Type B pancreatic cell (in vitro differentiated cells): ENCODE measurements around the gene GNB1. TPM values are rescaled to one million over a fixed set of nuclear protein-coding genes. Genes with fewer than 3 reads are reported as not detected.
"Not testable (repeated sequence)": the region's sequence is repeated elsewhere in the genome, so short reads cannot be mapped to it uniquely, and the experiment has no call there.

ENCODE experiments used
- DNase-seq: peaks from one replicate; pipeline ENCODE4 v3.0.0; 2021; ENCODE audit warnings: mixed read lengths; ENCODE audit not compliant: unreplicated experiment; ENCODE audit errors: extremely low spot score
- H3K27ac Mint-ChIP-seq: 2 replicates; pipeline ENCODE4 v1.8.0; 2021; ENCODE audit warnings: mild to moderate bottlenecking, mixed read lengths
- H3K27me3 Mint-ChIP-seq: 2 replicates; pipeline ENCODE4 v1.8.0; 2021; ENCODE audit warnings: mixed read lengths
- H3K36me3 Mint-ChIP-seq: 2 replicates; pipeline ENCODE4 v1.8.0; 2021; ENCODE audit warnings: mixed read lengths
- H3K4me1 Mint-ChIP-seq: one replicate; pipeline ENCODE4 v1.8.0; 2021; ENCODE audit warnings: mixed read lengths; ENCODE audit not compliant: unreplicated experiment
- H3K4me3 Mint-ChIP-seq: 2 replicates; pipeline ENCODE4 v1.8.0; 2021; ENCODE audit warnings: mild to moderate bottlenecking, mixed read lengths
- H3K9me3 Mint-ChIP-seq: 2 replicates; pipeline ENCODE4 v1.8.0; 2021; ENCODE audit warnings: mixed read lengths
- CTCF ChIP-seq: fragments of 200-600 bp; sonication (generic); conservative IDR thresholded peaks from 2 replicates; pipeline ENCODE4 v1.5.0; 2021; ENCODE audit warnings: antibody characterized with exemption, mild to moderate bottlenecking
- total RNA-seq: library from RNA; stranded (reverse); gene quantifications from 2 replicates; pipeline ENCODE4 v1.2.1, GENCODE V29; 2021; ENCODE audit warnings: low replicate concordance

GNB1 gene
- total RNA-seq, 1 donor from 2014 or later: 297 TPM

- Mint-ChIP-seq H3K9me3 (no peaks in the 10 kb centered on the region), H3K4me3 (no peak overlapping the region), H3K27ac (no peak overlapping the region), H3K27me3 (no peaks in the 10 kb centered on the region), H3K4me1 (no peaks in the 10 kb centered on the region), H3K36me3 (no peaks in the 10 kb centered on the region)
- no peak for TF ChIP-seq CTCF
- DNase-seq: no peak
These were observed 46.8 kb upstream of the GNB1 start for GRCh38 chr1:1937549-1938275.

DNA sequence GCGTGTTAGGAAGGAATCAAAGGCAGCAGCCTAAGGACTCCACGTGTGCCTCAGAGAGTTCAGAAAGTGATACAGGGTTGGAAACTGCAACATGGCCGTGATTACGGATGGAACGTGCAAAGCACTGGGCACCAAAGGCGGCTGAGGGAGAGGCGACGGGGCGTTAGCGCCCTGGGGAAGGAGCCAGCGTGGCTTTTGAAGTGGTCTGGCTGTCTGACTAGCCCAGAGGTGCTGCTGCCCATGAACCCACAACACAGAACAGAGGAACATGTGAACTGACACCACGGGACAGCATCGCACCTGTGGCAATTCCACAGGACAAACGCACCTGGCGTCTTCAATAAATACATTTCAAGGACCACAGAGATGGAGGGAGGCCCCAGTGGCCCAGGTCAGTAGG is 46.2 kb upstream of the GNB1 start:
- no peak overlapping the region for H3K27ac Mint-ChIP-seq
- H3K27me3 Mint-ChIP-seq: no peaks in the 10 kb centered on the region
- no peaks in the 10 kb centered on the region for H3K9me3 Mint-ChIP-seq
- no peaks in the 10 kb centered on the region for H3K36me3 Mint-ChIP-seq
- TF ChIP-seq CTCF: no peak
- no peak for DNase-seq
- H3K4me1 Mint-ChIP-seq: no peaks in the 10 kb centered on the region
- H3K4me3 Mint-ChIP-seq: no peak overlapping the region

DNA sequence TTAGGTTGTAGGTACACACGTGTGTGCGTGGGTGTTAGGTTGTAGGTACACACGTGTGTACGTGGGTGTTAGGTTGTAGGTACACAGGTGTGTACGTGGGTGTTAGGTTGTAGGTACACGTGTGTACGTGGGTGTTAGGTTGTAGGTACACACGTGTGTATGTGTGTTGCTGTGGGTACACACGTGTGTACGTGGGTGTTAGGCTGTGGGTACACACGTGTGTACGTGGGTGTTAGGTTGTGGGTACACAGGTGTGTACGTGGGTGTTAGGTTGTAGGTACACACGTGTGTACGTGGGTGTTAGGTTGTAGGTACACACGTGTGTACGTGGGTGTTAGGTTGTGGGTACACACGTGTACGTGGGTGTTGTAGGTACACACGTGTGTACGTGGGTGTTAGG is 44.0 kb upstream of the GNB1 start:
- H3K9me3 Mint-ChIP-seq: not testable (repeated sequence)

GRCh38 chr1:1929639-1930545 is 39.0 kb upstream of the GNB1 start:
- no peak overlapping the region for H3K27ac Mint-ChIP-seq
- peak; percentile 68 for DNase-seq
- no peaks in the 10 kb centered on the region for H3K36me3 Mint-ChIP-seq
- H3K9me3 Mint-ChIP-seq: no peaks in the 10 kb centered on the region
- H3K4me3 Mint-ChIP-seq: no peak overlapping the region
- H3K27me3 Mint-ChIP-seq: no peaks in the 10 kb centered on the region
- no peak for TF ChIP-seq CTCF
- H3K4me1 Mint-ChIP-seq: no peaks in the 10 kb centered on the region

More for the DNA sequence above, 44.0 kb upstream of the GNB1 start:
- not testable (repeated sequence) for H3K27ac Mint-ChIP-seq, DNase-seq, H3K4me3 Mint-ChIP-seq, H3K27me3 Mint-ChIP-seq, H3K4me1 Mint-ChIP-seq, H3K36me3 Mint-ChIP-seq

DNA sequence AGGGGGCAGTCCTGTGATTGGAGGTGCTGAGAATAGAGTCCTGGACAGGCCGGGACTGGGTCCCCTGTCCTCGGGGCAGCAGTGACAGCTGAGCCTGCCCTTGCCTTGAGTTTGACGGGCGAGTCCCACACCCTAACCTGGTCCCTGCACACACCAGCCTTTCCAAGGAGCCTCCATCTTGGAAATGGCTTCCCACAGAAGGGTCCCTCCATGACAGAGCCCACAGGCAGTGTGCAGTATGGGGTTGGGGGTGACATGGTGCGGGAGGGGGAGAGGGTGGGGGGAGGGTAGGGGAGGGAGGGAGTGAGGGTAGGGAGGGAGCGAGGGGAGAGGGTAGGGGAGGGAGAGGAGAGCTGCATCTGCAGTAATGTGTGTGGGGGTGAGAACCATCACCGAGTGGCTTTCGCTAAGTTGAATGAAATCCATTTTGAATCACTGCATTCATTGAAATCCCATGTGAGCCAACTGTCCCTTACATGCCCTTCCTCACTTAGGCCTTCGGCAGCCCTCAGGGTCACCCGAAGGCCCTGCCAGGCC is 38.3 kb upstream of the GNB1 start:
- Mint-ChIP-seq H3K36me3 (no peaks in the 10 kb centered on the region), H3K27me3 (no peaks in the 10 kb centered on the region), H3K4me3 (no peak overlapping the region), H3K9me3 (no peaks in the 10 kb centered on the region), H3K4me1 (no peaks in the 10 kb centered on the region), H3K27ac (no peak overlapping the region)
- no peak for DNase-seq
- no peak for TF ChIP-seq CTCF
